HCT116 (cell line): Measurements from ENCODE around the gene CSGALNACT2. TPM values are rescaled to one million over a fixed set of nuclear protein-coding genes. Genes with fewer than 3 reads are reported as not detected.
A peak's percentile ranks its signal among the peaks of the same experiment; 100 is the strongest.

Source experiments
- ATAC-seq: fragments of 200-7000 bp; cut with Tn5 transposase; 2 replicates; pipeline ENCODE4 v1.9.1; 2020; ENCODE audit warnings: mild to moderate bottlenecking, moderate library complexity
- BruUV-seq: library from RNA; stranded (reverse); fragments of 400-500 nt; replicated peaks from 2 replicates; lab custom pipeline; 2021; lab: Mats Ljungman, UMichigan
- CTCF ChIA-PET: fragments of 300-600 bp; sonication (Branson Sonifier 250); formaldehyde crosslinking; loops from one replicate; lab custom pipeline; 2021; ENCODE audit warnings: antibody characterized with exemption; lab: Charles Lee
- POLR2A ChIA-PET: fragments of 300-600, 350-600 bp; sonication (Branson Sonifier 250); formaldehyde crosslinking; loops from one replicate; lab custom pipeline; 2021; ENCODE audit warnings: antibody characterized with exemption; lab: Charles Lee
- RAD21 ChIA-PET, 2 experiments: fragments of 300-600 bp; sonication (Branson Sonifier 250); formaldehyde crosslinking; loops; one replicate each; lab custom pipeline; 2023; ENCODE audit warnings: low total read pairs in 2 of 2; ENCODE audit not compliant: uncharacterized antibody in 2 of 2, unreplicated experiment in 2 of 2, low non-redundant PET in 1 of 2; lab: Charles Lee
- DNase-seq: peaks from one replicate; pipeline ENCODE4 v3.0.0-alpha.2; 2010; ENCODE audit warnings: low read depth, low spot score
- H2AFZ ChIP-seq: fragments of 200-600 bp; shearing (Covaris generic), sonication (generic); 2 replicates; pipeline ENCODE4 v1.6.1; 2017; ENCODE audit warnings: low read depth, mixed run types, mixed read lengths, antibody characterized with exemption, low read length; ENCODE audit not compliant: poor library complexity, severe bottlenecking
- H3K27ac ChIP-seq: 2 replicates; pipeline ENCODE4 v1.5.1; 2012; ENCODE audit warnings: low read depth, low read length
- H3K27me3 ChIP-seq: fragments of 200-600 bp; sonication (generic); 2 replicates; pipeline ENCODE4 v1.6.1; 2016; ENCODE audit warnings: mixed run types, low read length, mixed read lengths; ENCODE audit not compliant: insufficient read depth
- H3K36me3 ChIP-seq, 2 experiments: fragments of 200-500 bp in 1 of 2; fragments of 200-600 bp in 1 of 2; sonication (Bioruptor generic) in 1 of 2; sonication (generic) in 1 of 2; 2 replicates each; pipeline versions ENCODE4 v1.5.1 to v1.6.1; 2014 to 2016; ENCODE audit warnings: low read length in 2 of 2, inconsistent platforms in 1 of 2, mixed read lengths in 1 of 2, mixed run types in 1 of 2; ENCODE audit not compliant: insufficient read depth in 2 of 2, control insufficient read depth in 1 of 2
- H3K4me1 ChIP-seq, 2 experiments: fragments of 200-600 bp in 1 of 2; sonication (generic) in 1 of 2; 2 replicates each; pipeline versions ENCODE4 v1.5.1 to v1.6.1; 2012 to 2017; ENCODE audit warnings: low read length in 2 of 2, inconsistent platforms in 1 of 2, mild to moderate bottlenecking in 1 of 2, mixed read lengths in 1 of 2, mixed run types in 1 of 2, moderate library complexity in 1 of 2; ENCODE audit not compliant: insufficient read depth in 2 of 2, control insufficient read depth in 1 of 2
- H3K4me2 ChIP-seq: fragments of 200-600 bp; sonication (generic); 2 replicates; pipeline ENCODE4 v1.6.1; 2017; ENCODE audit warnings: mixed run types, low read length, mixed read lengths
- H3K4me3 ChIP-seq, 2 experiments: fragments of 200-600 bp in 1 of 2; sonication (generic) in 1 of 2; replicated peaks in 1 of 2; 2 replicates each; pipeline ENCODE4 v1.5.1; 2011 to 2016; ENCODE audit warnings: low read length in 2 of 2, control low read depth in 1 of 2, low read depth in 1 of 2, mild to moderate bottlenecking in 1 of 2, mixed read lengths in 1 of 2, mixed run types in 1 of 2
- H3K79me2 ChIP-seq: fragments of 200-600 bp; sonication (generic); 2 replicates; pipeline ENCODE4 v1.6.1; 2017; ENCODE audit warnings: mild to moderate bottlenecking, mixed run types, low read length, moderate library complexity, mixed read lengths; ENCODE audit not compliant: insufficient read depth
- H3K9ac ChIP-seq: fragments of 200-600 bp; sonication (generic); 2 replicates; pipeline ENCODE4 v1.6.1; 2016; ENCODE audit warnings: low read length, mixed read lengths
- H3K9me2 ChIP-seq: fragments of 200-600 bp; sonication (generic), shearing (Covaris generic); 2 replicates; pipeline ENCODE4 v1.6.1; 2017; ENCODE audit warnings: mixed run types, mild to moderate bottlenecking, moderate library complexity; ENCODE audit not compliant: insufficient read depth
- H3K9me3 ChIP-seq, 2 experiments: fragments of 200-500 bp in 1 of 2; fragments of 200-600 bp in 1 of 2; sonication (Bioruptor generic) in 1 of 2; sonication (generic) in 1 of 2; 2 replicates each; pipeline ENCODE4 v1.6.1; 2014 to 2017; ENCODE audit warnings: low read length in 2 of 2, mixed read lengths in 2 of 2, inconsistent platforms in 1 of 2, low read depth in 1 of 2, mild to moderate bottlenecking in 1 of 2, mixed run types in 1 of 2, moderate library complexity in 1 of 2; ENCODE audit not compliant: control insufficient read depth in 1 of 2, insufficient read depth in 1 of 2
- H4K20me1 ChIP-seq: fragments of 200-600 bp; sonication (generic), shearing (Covaris generic); 2 replicates; pipeline ENCODE4 v1.6.1; 2017; ENCODE audit warnings: mixed run types, mild to moderate bottlenecking, moderate library complexity; ENCODE audit not compliant: insufficient read depth
- ELF1 ChIP-seq: IDR thresholded peaks from 2 replicates; pipeline ENCODE4 v1.6.1; 2012; ENCODE audit warnings: low read depth, borderline replicate concordance
- EZH2phosphoT487 ChIP-seq: fragments of 200-600 bp; IDR thresholded peaks from 2 replicates; pipeline ENCODE4 v1.6.1; 2018; ENCODE audit warnings: antibody characterized with exemption, borderline replicate concordance
- FOSL1 ChIP-seq: IDR thresholded peaks from 2 replicates; pipeline ENCODE4 v1.6.1; 2012; ENCODE audit warnings: low read depth
- JUND ChIP-seq: IDR thresholded peaks from 2 replicates; pipeline ENCODE4 v1.6.1; 2012
- POLR2A ChIP-seq: IDR thresholded peaks from 2 replicates; pipeline ENCODE4 v1.7.0; 2011; ENCODE audit warnings: borderline replicate concordance; ENCODE audit not compliant: insufficient read depth, insufficient read length; ENCODE audit errors: extremely low read depth
- SP1 ChIP-seq: IDR thresholded peaks from 2 replicates; pipeline ENCODE4 v1.6.1; 2012; ENCODE audit warnings: low read depth
- SRF ChIP-seq: IDR thresholded peaks from 2 replicates; pipeline ENCODE4 v1.6.1; 2012; ENCODE audit warnings: low read depth
- TCF7L2 ChIP-seq: IDR thresholded peaks from 2 replicates; pipeline ENCODE4 v1.7.0; 2011; ENCODE audit warnings: borderline replicate concordance, inconsistent platforms; ENCODE audit not compliant: insufficient read depth, insufficient read length; ENCODE audit errors: extremely low read depth
- ZFX ChIP-seq: fragments of 450-650 bp; IDR thresholded peaks from 2 replicates; pipeline ENCODE4 v1.6.1; 2017
- intact Hi-C: fragments of 100-400 bp; cut with micrococcal nuclease; formaldehyde crosslinking; loops from 2 replicates; pipeline ENCODE4 v1.10.0; 2022
- total RNA-seq: library from RNA; stranded (reverse); gene quantifications from one replicate; pipeline ENCODE4 v1.2.1, GENCODE V29; 2021; ENCODE audit not compliant: unreplicated experiment
- TF ChIP-seq, protein P1 (sequence below): IDR thresholded peaks from 2 replicates; pipeline ENCODE4 v1.6.1; 2012
- TF ChIP-seq, protein P2 (sequence below): IDR thresholded peaks from 2 replicates; pipeline ENCODE4 v1.6.1; 2012; ENCODE audit warnings: low read depth

The CSGALNACT2 gene
- total RNA-seq, 1 experiment from 2014 or later, result 9.9 TPM

DNA sequence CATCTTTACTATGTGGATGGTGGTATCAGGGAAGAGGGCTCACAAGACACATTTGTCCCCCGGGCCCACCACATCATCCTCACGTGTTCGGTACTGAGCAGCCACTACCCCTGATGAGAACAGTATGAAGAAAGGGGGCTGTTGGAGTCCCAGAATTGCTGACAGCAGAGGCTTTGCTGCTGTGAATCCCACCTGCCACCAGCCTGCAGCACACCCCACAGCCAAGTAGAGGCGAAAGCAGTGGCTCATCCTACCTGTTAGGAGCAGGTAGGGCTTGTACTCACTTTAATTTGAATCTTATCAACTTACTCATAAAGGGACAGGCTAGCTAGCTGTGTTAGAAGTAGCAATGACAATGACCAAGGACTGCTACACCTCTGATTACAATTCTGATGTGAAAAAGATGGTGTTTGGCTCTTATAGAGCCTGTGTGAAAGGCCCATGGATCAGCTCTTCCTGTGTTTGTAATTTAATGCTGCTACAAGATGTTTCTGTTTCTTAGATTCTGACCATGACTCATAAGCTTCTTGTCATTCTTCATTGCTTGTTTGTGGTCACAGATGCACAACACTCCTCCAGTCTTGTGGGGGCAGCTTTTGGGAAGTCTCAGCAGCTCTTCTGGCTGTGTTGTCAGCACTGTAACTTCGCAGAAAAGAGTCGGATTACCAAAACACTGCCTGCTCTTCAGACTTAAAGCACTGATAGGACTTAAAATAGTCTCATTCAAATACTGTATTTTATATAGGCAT, 9.1 kb upstream of the CSGALNACT2 start:
- Histone ChIP-seq H3K4me3 (no peak overlapping the region; a peak in 1 of 4 replicates), H2AFZ (no peak overlapping the region), H3K9me3 (no peaks in the 10 kb centered on the region), H3K9me2 (no peaks in the 10 kb centered on the region), H3K79me2 (no peaks in the 10 kb centered on the region), H3K27me3 (no peaks in the 10 kb centered on the region), H3K27ac (peak overlapping the region; percentile 26; the same call in 1 of the 2 replicates), H3K4me1 (peaks cover 10 to 14% of the 10 kb centered on the region in 2 experiments), H3K4me2 (peak overlapping the region; percentile 57), H4K20me1 (no peaks in the 10 kb centered on the region), H3K36me3 (no peaks in the 10 kb centered on the region), H3K9ac (no peak overlapping the region)
- TF ChIP-seq ZFX, result no peak
- no peak for TF ChIP-seq ELF1
- peak; percentile 38; the same call in 1 of the 2 replicates for TF ChIP-seq JUND
- no peak for TF ChIP-seq SRF
- TF ChIP-seq, protein P1, sequence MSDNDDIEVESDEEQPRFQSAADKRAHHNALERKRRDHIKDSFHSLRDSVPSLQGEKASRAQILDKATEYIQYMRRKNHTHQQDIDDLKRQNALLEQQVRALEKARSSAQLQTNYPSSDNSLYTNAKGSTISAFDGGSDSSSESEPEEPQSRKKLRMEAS, result no peak
- no peak for TF ChIP-seq EZH2phosphoT487
- no peak for TF ChIP-seq POLR2A
- TF ChIP-seq, protein P2, sequence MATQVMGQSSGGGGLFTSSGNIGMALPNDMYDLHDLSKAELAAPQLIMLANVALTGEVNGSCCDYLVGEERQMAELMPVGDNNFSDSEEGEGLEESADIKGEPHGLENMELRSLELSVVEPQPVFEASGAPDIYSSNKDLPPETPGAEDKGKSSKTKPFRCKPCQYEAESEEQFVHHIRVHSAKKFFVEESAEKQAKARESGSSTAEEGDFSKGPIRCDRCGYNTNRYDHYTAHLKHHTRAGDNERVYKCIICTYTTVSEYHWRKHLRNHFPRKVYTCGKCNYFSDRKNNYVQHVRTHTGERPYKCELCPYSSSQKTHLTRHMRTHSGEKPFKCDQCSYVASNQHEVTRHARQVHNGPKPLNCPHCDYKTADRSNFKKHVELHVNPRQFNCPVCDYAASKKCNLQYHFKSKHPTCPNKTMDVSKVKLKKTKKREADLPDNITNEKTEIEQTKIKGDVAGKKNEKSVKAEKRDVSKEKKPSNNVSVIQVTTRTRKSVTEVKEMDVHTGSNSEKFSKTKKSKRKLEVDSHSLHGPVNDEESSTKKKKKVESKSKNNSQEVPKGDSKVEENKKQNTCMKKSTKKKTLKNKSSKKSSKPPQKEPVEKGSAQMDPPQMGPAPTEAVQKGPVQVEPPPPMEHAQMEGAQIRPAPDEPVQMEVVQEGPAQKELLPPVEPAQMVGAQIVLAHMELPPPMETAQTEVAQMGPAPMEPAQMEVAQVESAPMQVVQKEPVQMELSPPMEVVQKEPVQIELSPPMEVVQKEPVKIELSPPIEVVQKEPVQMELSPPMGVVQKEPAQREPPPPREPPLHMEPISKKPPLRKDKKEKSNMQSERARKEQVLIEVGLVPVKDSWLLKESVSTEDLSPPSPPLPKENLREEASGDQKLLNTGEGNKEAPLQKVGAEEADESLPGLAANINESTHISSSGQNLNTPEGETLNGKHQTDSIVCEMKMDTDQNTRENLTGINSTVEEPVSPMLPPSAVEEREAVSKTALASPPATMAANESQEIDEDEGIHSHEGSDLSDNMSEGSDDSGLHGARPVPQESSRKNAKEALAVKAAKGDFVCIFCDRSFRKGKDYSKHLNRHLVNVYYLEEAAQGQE, result no peak
- peak; percentile 18; the same call in 1 of the 2 replicates for TF ChIP-seq SP1
- peak; percentile 48; the same call in 1 of the 2 replicates for TF ChIP-seq FOSL1
- TF ChIP-seq TCF7L2, result no peak
- intact Hi-C loops, result no loop called here
- DNase-seq (peak; percentile 23), ATAC-seq (peak; percentile 80)
- no TSS peak for BruUV-seq
- POLR2A ChIA-PET, result interaction anchor here (1.0 kb wide), 1 partner anchor 9 kb away, joined by 3 read pairs; the partner anchor contains the start of gene CSGALNACT2
- RAD21 ChIA-PET, result no interaction called here
- CTCF ChIA-PET, result no interaction called here
